K562 (cell line): ENCODE results near the gene LIG3. TPM values are rescaled to one million over a fixed set of nuclear protein-coding genes. Genes with fewer than 3 reads are reported as not detected.
A peak's percentile ranks its signal among the peaks of the same experiment; 100 is the strongest.
"Not testable (repeated sequence)": the region's sequence is repeated elsewhere in the genome, so short reads cannot be mapped to it uniquely, and the experiment has no call there.

ENCODE experiments used
- ATAC-seq: fragments of 200-7000 bp; cut with Tn5 transposase; 3 replicates; pipeline ENCODE4 v1.9.1; 2020; ENCODE audit warnings: moderate library complexity
- BruUV-seq: library from RNA; stranded (reverse); fragments of 400-500 nt; replicated peaks from 2 replicates; lab custom pipeline; 2021; lab: Mats Ljungman, UMichigan
- CTCF ChIA-PET: fragments of 300-600 bp; formaldehyde crosslinking; extraction: SDS; loops from one replicate; lab custom pipeline; 2021; ENCODE audit warnings: low intra/inter-chr PET ratio; lab: Yijun Ruan, JAX
- POLR2A ChIA-PET: fragments of 300-600, 350-650 bp; sonication (Branson Sonifier 250); formaldehyde crosslinking; extraction: SDS; loops from one replicate; lab custom pipeline; 2021; ENCODE audit warnings: antibody characterized with exemption, inconsistent platforms; lab: Yijun Ruan, JAX
- DNase-seq, 4 experiments: peaks; one replicate each; pipeline versions ENCODE4 v3.0.0 to v3.0.0-alpha.2; 2011 to 2018; ENCODE audit warnings: low spot score in 3 of 4, mixed read lengths in 3 of 4; ENCODE audit errors: extremely low read depth in 1 of 4
- FAIRE-seq: peaks from 2 replicates; lab custom pipeline; 2011; peaks lifted over from hg19 to GRCh38; lab: Jason Lieb, UNC
- H2AFZ ChIP-seq: 2 replicates; pipeline ENCODE4 v1.6.0; 2011; ENCODE audit warnings: low read depth, low read length, control low read depth, inconsistent platforms
- H3K27ac ChIP-seq: fragments of 200-600 bp; 3 replicates; pipeline ENCODE4 v1.8.0; 2011; ENCODE audit warnings: low read depth, mild to moderate bottlenecking, control low read depth, inconsistent platforms, low read length, moderate library complexity, mixed read lengths; ENCODE audit errors: extremely low read depth
- H3K27me3 ChIP-seq, 2 experiments: fragments of 300-600 bp in 1 of 2; 2 replicates in 1 of 2; 3 replicates in 1 of 2; pipeline versions ENCODE4 v1.6.0 to v1.8.0; 2011; ENCODE audit warnings: inconsistent platforms in 2 of 2, low read length in 2 of 2, mild to moderate bottlenecking in 1 of 2, mixed read lengths in 1 of 2, moderate library complexity in 1 of 2; ENCODE audit not compliant: control insufficient read depth in 2 of 2, insufficient read depth in 2 of 2
- H3K36me3 ChIP-seq: fragments of 300-600 bp; 3 replicates; pipeline ENCODE4 v1.8.0; 2011; ENCODE audit warnings: mild to moderate bottlenecking, low read length, inconsistent platforms; ENCODE audit not compliant: control insufficient read depth, insufficient read depth
- H3K4me1 ChIP-seq, 2 experiments: fragments of 200-600 bp in 1 of 2; replicated peaks in 1 of 2; 2 replicates in 1 of 2; 3 replicates in 1 of 2; pipeline versions ENCODE4 v1.5.1 to v1.8.0; 2011; ENCODE audit warnings: inconsistent platforms in 2 of 2, low read length in 2 of 2, mild to moderate bottlenecking in 1 of 2, mixed read lengths in 1 of 2, moderate library complexity in 1 of 2; ENCODE audit not compliant: control insufficient read depth in 2 of 2, insufficient read depth in 2 of 2
- H3K4me2 ChIP-seq: 2 replicates; pipeline ENCODE4 v1.6.1; 2011; ENCODE audit warnings: low read length, control low read depth, inconsistent platforms, mixed read lengths; ENCODE audit not compliant: insufficient read depth
- H3K4me3 ChIP-seq: fragments of 200-600 bp; sonication (generic), shearing (Covaris generic); 2 replicates; pipeline ENCODE4 v1.5.1; 2016; ENCODE audit warnings: control low read depth, inconsistent platforms
- H3K79me2 ChIP-seq: fragments of 200-600 bp; 3 replicates; pipeline ENCODE4 v1.8.0; 2011; ENCODE audit warnings: low read length, inconsistent platforms; ENCODE audit not compliant: control insufficient read depth, insufficient read depth
- H3K9ac ChIP-seq, 2 experiments: 2 replicates each; pipeline versions ENCODE4 v1.6.0 to v1.6.1; 2011; ENCODE audit warnings: low read depth in 2 of 2, low read length in 2 of 2, control low read depth in 1 of 2, inconsistent platforms in 1 of 2, mild to moderate bottlenecking in 1 of 2, mixed read lengths in 1 of 2; ENCODE audit not compliant: insufficient read depth in 1 of 2
- H3K9me1 ChIP-seq: one replicate; pipeline ENCODE4 v1.6.0; 2011; ENCODE audit warnings: inconsistent platforms, mild to moderate bottlenecking, low read length, moderate library complexity; ENCODE audit not compliant: control insufficient read depth, insufficient read depth
- H3K9me3 ChIP-seq: replicated peaks from 2 replicates; pipeline ENCODE4 v1.5.1; 2011; ENCODE audit warnings: low read depth, low read length, inconsistent platforms; ENCODE audit not compliant: control insufficient read depth, insufficient read depth
- H4K20me1 ChIP-seq: replicated peaks from 2 replicates; pipeline ENCODE4 v1.6.1; 2011; ENCODE audit warnings: low read length, inconsistent platforms, mixed read lengths; ENCODE audit not compliant: control insufficient read depth, insufficient read depth
- CSDE1 ChIP-seq, 2 experiments: fragments of 450-650 bp; IDR thresholded peaks; 2 replicates each; pipeline ENCODE4 v1.6.1; 2016; ENCODE audit warnings: mild to moderate bottlenecking in 1 of 2
- HMBOX1 ChIP-seq: sonication (generic); IDR thresholded peaks from 2 replicates; pipeline ENCODE4 v1.6.1; 2016
- KDM1A ChIP-seq, 2 experiments: fragments of 450-650 bp; IDR thresholded peaks; 2 replicates each; pipeline ENCODE4 v1.6.1; 2016; ENCODE audit warnings: mild to moderate bottlenecking in 2 of 2
- NELFE ChIP-seq: IDR thresholded peaks from 2 replicates; pipeline ENCODE4 v1.6.1; 2011; ENCODE audit warnings: mild to moderate bottlenecking; ENCODE audit not compliant: insufficient read depth, insufficient read length
- PYGO2 ChIP-seq: fragments of 450-650 bp; IDR thresholded peaks from 2 replicates; pipeline ENCODE4 v1.6.1; 2016; ENCODE audit warnings: mild to moderate bottlenecking, missing genetic modification characterization, moderate library complexity, missing compliant biosample characterization
- WGBS: fragments of 100-300 bp; shearing (Covaris generic); methylation state at CpG from one replicate; pipeline ENCODE4 v1.1.6; 2016; ENCODE audit warnings: low coverage, mixed read lengths; ENCODE audit not compliant: insufficient coverage; ENCODE audit errors: missing lambda C conversion rate; 5-methylcytosine and 5-hydroxymethylcytosine counted together
- in situ Hi-C: fragments of 300-500 bp; cut with MboI; formaldehyde crosslinking; loops from 4 replicates; pipeline ENCODE4 v1.15.0; 2018; ENCODE audit warnings: inconsistent platforms, mixed read lengths
- intact Hi-C: fragments of 100-400 bp; cut with micrococcal nuclease; formaldehyde crosslinking; loops from 2 replicates; pipeline ENCODE4 v1.14.2; 2022
- polyA plus RNA-seq, 8 experiments: library from polyadenylated mRNA; depleted of rRNA in 4 of 8; stranded (reverse) in 5 of 8; unstranded in 3 of 8; fragments of >200 nt; fragmentation: Nextera tagmentation in 2 of 8; fragmentation: Illumina TruSeq in 1 of 8; extraction: Ambion mirVana in 2 of 8; extraction: Trizol in 1 of 8; gene quantifications; 2 replicates each; pipeline versions ENCODE4 v1.2.1 to v1.2.3, GENCODE V29; 2011 to 2014; ENCODE audit warnings: inconsistent platforms in 1 of 8, missing spikeins in 1 of 8
- total RNA-seq, 7 experiments: library from RNA; depleted of rRNA in 6 of 7; stranded (reverse); fragments of >200 nt in 6 of 7; fragmentation: Illumina TruSeq in 2 of 7; extraction: Trizol in 2 of 7; gene quantifications; 2 replicates each; pipeline versions ENCODE4 v1.2.1 to v1.2.3, GENCODE V29; 2011 to 2021; ENCODE audit warnings: low replicate concordance in 1 of 7
- TF ChIP-seq, protein P1 (sequence below): fragments of 250-450 bp; sonication (Bioruptor Pico); IDR thresholded peaks from 2 replicates; pipeline ENCODE4 v1.4.0; 2020

Gene LIG3
- total and polyA plus RNA-seq, 9 of the 15 experiments (the other 6 are each of a cell fraction or from before 2014, with no cell fraction given): 7.6 to 75.0 (median 43.0) TPM

DNA sequence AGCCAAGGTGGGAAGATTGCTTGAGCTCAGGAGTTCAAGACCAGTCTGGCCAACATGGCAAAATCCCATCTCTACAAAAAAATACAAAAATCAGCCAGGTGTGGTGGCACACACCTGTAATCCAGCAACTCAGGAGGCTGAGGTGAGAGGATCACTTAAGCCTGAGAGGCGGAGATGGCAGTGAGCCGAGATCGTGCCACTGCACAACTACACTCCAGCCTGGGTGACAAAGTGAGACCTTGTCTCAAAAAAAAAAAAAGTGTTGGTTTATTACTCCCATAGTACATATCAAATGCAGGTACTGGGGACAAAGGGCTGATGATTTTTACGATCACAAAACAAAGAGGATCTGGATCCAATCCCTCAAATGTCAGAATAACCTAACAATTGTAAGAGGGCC is 47.8 kb downstream of the LIG3 start:
- H3K4me3 ChIP-seq, BruUV-seq, H3K4me2 ChIP-seq, CTCF ChIA-PET, H2AFZ ChIP-seq, H3K27ac ChIP-seq, H4K20me1 ChIP-seq, in situ Hi-C loops, H3K4me1 ChIP-seq, H3K9me1 ChIP-seq, H3K79me2 ChIP-seq, FAIRE-seq, ATAC-seq, DNase-seq, H3K36me3 ChIP-seq, H3K27me3 ChIP-seq, H3K9ac ChIP-seq, H3K9me3 ChIP-seq, intact Hi-C loops: not testable (repeated sequence)
- POLR2A ChIA-PET: interaction anchor here (0.9 kb wide), 2 partner anchors 15 to 27 kb away, joined by 3 read pairs; no protein-coding TSS in a partner anchor
- 87% methylated on average over 4 of the region's 4 CpGs for WGBS

- Histone ChIP-seq H3K9ac (no peak overlapping the region), H3K4me1 (peaks cover 0 to 6% of the 10 kb centered on the region in 2 experiments; a peak in 1 of 5 replicates), H3K9me3 (no peaks in the 10 kb centered on the region), H2AFZ (no peak overlapping the region), H3K9me1 (no peaks in the 10 kb centered on the region), H3K79me2 (no peaks in the 10 kb centered on the region), H3K27ac (no peak overlapping the region), H4K20me1 (no peaks in the 10 kb centered on the region), H3K4me3 (no peak overlapping the region), H3K4me2 (no peak overlapping the region), H3K27me3 (no peaks in the 10 kb centered on the region), H3K36me3 (0 out of 3 replicates have a peak, but pooled peaks cover 7% of the 10 kb centered on the region)
- 33% methylated on average over 3 of the region's 3 CpGs for WGBS
- BruUV-seq: no TSS peak
- FAIRE-seq: peak; percentile 42
- peak; percentile 34; the same call in 1 of the 2 replicates for TF ChIP-seq HMBOX1
- TF ChIP-seq PYGO2 (tag): no peak
- TF ChIP-seq NELFE: no peak
- TF ChIP-seq CSDE1 (IDR thresholded peaks at IDR 0.05): no peak
- TF ChIP-seq, protein P1, sequence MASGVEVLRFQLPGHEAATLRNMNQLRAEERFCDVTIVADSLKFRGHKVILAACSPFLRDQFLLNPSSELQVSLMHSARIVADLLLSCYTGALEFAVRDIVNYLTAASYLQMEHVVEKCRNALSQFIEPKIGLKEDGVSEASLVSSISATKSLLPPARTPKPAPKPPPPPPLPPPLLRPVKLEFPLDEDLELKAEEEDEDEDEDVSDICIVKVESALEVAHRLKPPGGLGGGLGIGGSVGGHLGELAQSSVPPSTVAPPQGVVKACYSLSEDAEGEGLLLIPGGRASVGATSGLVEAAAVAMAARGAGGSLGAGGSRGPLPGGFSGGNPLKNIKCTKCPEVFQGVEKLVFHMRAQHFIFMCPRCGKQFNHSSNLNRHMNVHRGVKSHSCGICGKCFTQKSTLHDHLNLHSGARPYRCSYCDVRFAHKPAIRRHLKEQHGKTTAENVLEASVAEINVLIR (CRISPR knock-in tag): no peak
- no peak for TF ChIP-seq KDM1A (IDR thresholded peaks at IDR 0.05)
- intact Hi-C loops: no loop called here
- DNase-seq: no peak
- ChIA-PET CTCF (no interaction called here), POLR2A (interaction anchor here (0.6 to 1.0 kb wide), 7 partner anchors 13 to 103 kb away, joined by 3 to 5 read pairs (median 3); no protein-coding TSS in a partner anchor)
- in situ Hi-C loops: no loop called here
- peak; percentile 45; the same call in 2 of the 3 replicates for ATAC-seq
These were observed 48.4 kb downstream of the LIG3 start for GRCh38 chr17:35028531-35029262.
